HepG2 (cell line): ENCODE measurements around the gene COL13A1. TPM values are rescaled to one million over a fixed set of nuclear protein-coding genes. Genes with fewer than 3 reads are reported as not detected.

ENCODE experiments used
- ATAC-seq: fragments of 200-7000 bp; cut with Tn5 transposase; 3 replicates; pipeline ENCODE4 v1.9.1; 2020; ENCODE audit warnings: mild to moderate bottlenecking, moderate library complexity
- BruUV-seq: library from RNA; stranded (reverse); fragments of 400-500 nt; replicated peaks from 2 replicates; lab custom pipeline; 2021; lab: Mats Ljungman, UMichigan
- CTCF ChIA-PET: fragments of 300-600 bp; formaldehyde crosslinking; extraction: SDS; loops from one replicate; lab custom pipeline; 2021; ENCODE audit warnings: low total read pairs, inconsistent platforms, low intra/inter-chr PET ratio; lab: Yijun Ruan, JAX
- POLR2A ChIA-PET: fragments of 350-600 bp; sonication (Branson Sonifier 250); formaldehyde crosslinking; loops from one replicate; lab custom pipeline; 2020; ENCODE audit warnings: antibody characterized with exemption, inconsistent platforms; lab: Yijun Ruan, JAX
- DNase-seq: peaks from one replicate; pipeline ENCODE4 v3.0.0-alpha.2; 2015; ENCODE audit warnings: low spot score
- FAIRE-seq: peaks from 3 replicates; lab custom pipeline; 2011; peaks lifted over from hg19 to GRCh38; lab: Jason Lieb, UNC
- H2AFZ ChIP-seq: one replicate; pipeline ENCODE4 v1.6.1; 2011; ENCODE audit warnings: low read length, inconsistent platforms
- H3K27ac ChIP-seq: fragments of 300-600 bp; 3 replicates; pipeline ENCODE4 v1.8.0; 2011; ENCODE audit warnings: mixed run types, mild to moderate bottlenecking, mixed read lengths, low read length, inconsistent platforms; ENCODE audit not compliant: insufficient read depth; ENCODE audit errors: extremely low read length
- H3K27me3 ChIP-seq, 2 experiments: fragments of 200-600 bp in 1 of 2; 2 replicates in 1 of 2; 3 replicates in 1 of 2; pipeline versions ENCODE4 v1.6.0 to v1.8.0; 2011; ENCODE audit warnings: low read length in 2 of 2, mild to moderate bottlenecking in 2 of 2, moderate library complexity in 2 of 2, inconsistent platforms in 1 of 2; ENCODE audit not compliant: insufficient read depth in 2 of 2, control insufficient read depth in 1 of 2
- H3K36me3 ChIP-seq, 2 experiments: fragments of 200-600 bp in 1 of 2; replicated peaks in 1 of 2; 2 replicates in 1 of 2; 3 replicates in 1 of 2; pipeline versions ENCODE4 v1.5.1 to v1.8.0; 2011; ENCODE audit warnings: low read length in 2 of 2, inconsistent platforms in 1 of 2; ENCODE audit not compliant: insufficient read depth in 2 of 2, control insufficient read depth in 1 of 2
- H3K4me1 ChIP-seq: 2 replicates; pipeline ENCODE4 v1.5.1; 2012; ENCODE audit warnings: low read length, inconsistent platforms; ENCODE audit not compliant: insufficient read depth
- H3K4me2 ChIP-seq: 2 replicates; pipeline ENCODE4 v1.6.0; 2011; ENCODE audit warnings: low read depth, low read length, inconsistent platforms
- H3K4me3 ChIP-seq, 3 experiments: fragments of 200-600 bp in 1 of 3; sonication (generic), shearing (Covaris generic) in 1 of 3; replicated peaks in 1 of 3; 2 replicates each; pipeline ENCODE4 v1.5.1; 2011 to 2016; ENCODE audit warnings: low read length in 3 of 3, inconsistent platforms in 2 of 3, low read depth in 2 of 3, mild to moderate bottlenecking in 2 of 3, control low read depth in 1 of 3, mixed read lengths in 1 of 3; ENCODE audit not compliant: insufficient read depth in 1 of 3
- H3K79me2 ChIP-seq: one replicate; pipeline ENCODE4 v1.6.1; 2011; ENCODE audit warnings: low read length, inconsistent platforms; ENCODE audit not compliant: insufficient read depth
- H3K9ac ChIP-seq: 2 replicates; pipeline ENCODE4 v1.6.0; 2011; ENCODE audit warnings: mild to moderate bottlenecking, low read depth, low read length, inconsistent platforms; ENCODE audit not compliant: insufficient read depth
- H3K9me3 ChIP-seq: 2 replicates; pipeline ENCODE4 v1.5.1; 2012; ENCODE audit warnings: mild to moderate bottlenecking, low read length
- H4K20me1 ChIP-seq: 2 replicates; pipeline ENCODE4 v1.6.0; 2011; ENCODE audit warnings: inconsistent platforms, mild to moderate bottlenecking, low read length, moderate library complexity; ENCODE audit not compliant: insufficient read depth
- MAFF ChIP-seq: IDR thresholded peaks from 2 replicates; pipeline ENCODE4 v1.6.1; 2011; ENCODE audit warnings: low read depth, low read length, improper control_type of control experiment
- MAFK ChIP-seq, 2 experiments: IDR thresholded peaks in 1 of 2; conservative IDR thresholded peaks in 1 of 2; 2 replicates each; pipeline ENCODE4 v1.6.1; 2011; ENCODE audit warnings: improper control_type of control experiment in 2 of 2, low read length in 2 of 2
- MATR3 ChIP-seq: sonication (generic); formaldehyde crosslinking; IDR thresholded peaks from 2 replicates; pipeline ENCODE4 v1.4.0; 2020; ENCODE audit warnings: missing genetic modification reagents
- SATB2 ChIP-seq: sonication (generic); formaldehyde crosslinking; IDR thresholded peaks from 2 replicates; pipeline ENCODE4 v1.5.0; 2020; ENCODE audit warnings: missing genetic modification reagents
- ZBED4 ChIP-seq: sonication (generic); formaldehyde crosslinking; IDR thresholded peaks from 2 replicates; pipeline ENCODE4 v1.4.0; 2020; ENCODE audit warnings: missing genetic modification reagents, borderline replicate concordance
- ZNF17 ChIP-seq: sonication (generic); formaldehyde crosslinking; IDR thresholded peaks from 2 replicates; pipeline ENCODE4 v1.5.0; 2020; ENCODE audit warnings: mild to moderate bottlenecking, missing genetic modification reagents
- ZNF780A ChIP-seq: sonication (generic); formaldehyde crosslinking; IDR thresholded peaks from 2 replicates; pipeline ENCODE4 v1.8.0; 2022; ENCODE audit warnings: mild to moderate bottlenecking, missing genetic modification reagents, moderate library complexity
- WGBS: methylation state at CpG from one replicate; pipeline ENCODE4 v1.1.6; 2017; ENCODE audit warnings: low lambda C conversion rate; 5-methylcytosine and 5-hydroxymethylcytosine counted together
- in situ Hi-C: cut with HindIII; loops from 2 replicates; pipeline ENCODE4 v1.10.0; 2017; ENCODE audit warnings: low pct_unique_long_range_greater_than_20kb; ENCODE audit not compliant: extremely low pct_ligation_motif_present
- intact Hi-C: fragments of 100-400 bp; cut with micrococcal nuclease; formaldehyde crosslinking; loops from one replicate; pipeline ENCODE4 v1.10.0; 2022; ENCODE audit not compliant: unreplicated experiment
- polyA plus RNA-seq, 8 experiments: library from polyadenylated mRNA; depleted of rRNA in 3 of 8; stranded (reverse) in 7 of 8; unstranded in 1 of 8; fragments of >200 nt; fragmentation: Illumina TruSeq in 4 of 8; extraction: Trizol in 4 of 8; gene quantifications; 2 replicates each; pipeline versions ENCODE4 v1.2.1 to v1.2.3, GENCODE V29; 2011 to 2016; ENCODE audit warnings: low read depth in 4 of 8, missing spikeins in 1 of 8, mixed read lengths in 1 of 8; ENCODE audit not compliant: insufficient read depth in 1 of 8
- total RNA-seq, 5 experiments: library from RNA; depleted of rRNA; stranded (reverse); fragments of >200 nt; fragmentation: Illumina TruSeq; extraction: Trizol; gene quantifications; 2 replicates each; pipeline ENCODE4 v1.2.3, GENCODE V29; 2016; ENCODE audit warnings: low read depth in 1 of 5

Gene COL13A1
- total and polyA plus RNA-seq, 2 of the 13 experiments (the other 11 are each of a cell fraction or from before 2014, with no cell fraction given): 0.07 TPM; not detected in 1

- H3K4me1 ChIP-seq: no peaks in the 10 kb centered on the region
- ChIA-PET CTCF (no interaction called here), POLR2A (no interaction called here)
- no peak overlapping the region for H2AFZ ChIP-seq
- 3% methylated on average over 4 of the region's 6 CpGs for WGBS
- H3K79me2 ChIP-seq: no peaks in the 10 kb centered on the region
- H3K9ac ChIP-seq: no peak overlapping the region
- in situ Hi-C loops (no loop called here), intact Hi-C loops (no loop called here)
- H3K27me3 ChIP-seq: peaks cover 1 to 50% of the 10 kb centered on the region in 2 experiments
- no peaks in the 10 kb centered on the region for H3K9me3 ChIP-seq
- no peak overlapping the region for H3K4me2 ChIP-seq
- no peaks in the 10 kb centered on the region for H4K20me1 ChIP-seq
- H3K4me3 ChIP-seq: no peak overlapping the region
- H3K27ac ChIP-seq: no peak overlapping the region
- no peak for ATAC-seq
- DNase-seq: no peak
- no peaks in the 10 kb centered on the region for H3K36me3 ChIP-seq
- no TSS peak for BruUV-seq
- no peak for FAIRE-seq
- TF ChIP-seq SATB2 (CRISPR knock-in tag): no peak
- TF ChIP-seq MAFK (conservative IDR thresholded peaks at IDR 0.05 in 1 of 2, IDR thresholded peaks at IDR 0.05 in 1 of 2; ENCODE audit: low read length in 2 of 2): peak; percentile 81 to 84
- peak; percentile 76 for TF ChIP-seq MAFF
Observed at GRCh38 chr10:69845574-69846292, 44.0 kb downstream of the COL13A1 start.

- no peaks in the 10 kb centered on the region for H3K9me3 ChIP-seq
- H3K27me3 ChIP-seq: peaks cover 1 to 44% of the 10 kb centered on the region in 2 experiments
- H4K20me1 ChIP-seq: no peaks in the 10 kb centered on the region
- H3K4me3 ChIP-seq: no peak overlapping the region
- H3K9ac ChIP-seq: no peak overlapping the region
- H3K36me3 ChIP-seq: no peaks in the 10 kb centered on the region
- no TSS peak for BruUV-seq
- no peak for FAIRE-seq
- 0% methylated on average over 10 of the region's 14 CpGs for WGBS
- H3K27ac ChIP-seq: no peak overlapping the region
- ATAC-seq: no peak
- TF ChIP-seq MATR3 (CRISPR knock-in tag) (no peak), ZNF780A (CRISPR knock-in tag) (no peak), ZNF17 (CRISPR knock-in tag) (no peak), ZBED4 (CRISPR knock-in tag) (no peak)
- TF ChIP-seq, all 625 proteins: peak for 0
- no peak for DNase-seq
- in situ Hi-C loops: no loop called here
- H3K79me2 ChIP-seq: no peaks in the 10 kb centered on the region
- ChIA-PET CTCF (no interaction called here), POLR2A (no interaction called here)
- no peak overlapping the region for H3K4me2 ChIP-seq
- intact Hi-C loops: no loop called here
- no peaks in the 10 kb centered on the region for H3K4me1 ChIP-seq
- no peak overlapping the region for H2AFZ ChIP-seq
Observed at GRCh38 chr10:69846293-69846921, 44.7 kb downstream of the COL13A1 start.
